ENCODE measurements around the gene GYG2. TPM values are rescaled to one million over a fixed set of nuclear protein-coding genes. Genes with fewer than 3 reads are reported as not detected.
A peak's percentile ranks its signal among the peaks of the same experiment; 100 is the strongest.

Gene GYG2
- total RNA-seq, 2 donors from 2014 or later: 52.6 to 108 TPM

DNA sequence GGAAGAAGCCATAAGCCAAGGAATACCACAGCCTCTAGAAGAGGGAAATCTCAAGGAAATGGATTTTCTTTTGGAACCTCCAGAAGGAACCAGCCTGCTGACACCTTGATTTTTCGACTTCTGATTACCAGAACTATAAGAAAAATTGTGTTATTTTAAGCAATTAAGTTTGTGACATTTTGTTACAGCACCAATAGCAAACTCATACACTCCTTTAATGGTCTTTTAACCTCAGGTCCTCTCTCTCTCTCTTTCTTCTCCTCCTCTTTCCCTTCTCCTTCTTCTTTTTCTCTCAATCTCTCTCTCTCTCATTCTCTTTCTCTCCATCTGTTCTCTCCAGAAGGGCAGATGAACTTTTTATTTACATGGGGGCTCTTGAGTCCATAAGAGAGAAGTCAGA is 74.1 kb downstream of the GYG2 start:
- peaks cover 21% of the 10 kb centered on the region for H3K36me3 ChIP-seq (ENCODE audit: control insufficient read depth, insufficient read depth, low read length)
- WGBS, 2 experiments (ENCODE audit: insufficient coverage in 1 of 2, insufficient read length in 1 of 2): 100% methylated on average over 1 of the region's 1 CpG; no CpG with 5 or more reads in 1 of the 2 experiments
- no peaks in the 10 kb centered on the region for H3K27me3 ChIP-seq (ENCODE audit: control insufficient read depth, insufficient read depth, low read length, poor library complexity, severe bottlenecking)
- H3K27ac ChIP-seq (ENCODE audit: low read depth, low read length): no peak overlapping the region
- no peak for DNase-seq
- Mint-ChIP-seq H3K27me3 (ENCODE audit: insufficient read depth) (no peaks in the 10 kb centered on the region), H3K27ac (no peak overlapping the region), H3K36me3 (ENCODE audit: low read depth) (peaks cover 74% of the 10 kb centered on the region), H3K4me1 (peaks cover 12% of the 10 kb centered on the region), H3K4me3 (no peak overlapping the region), H3K9me3 (peaks cover 42% of the 10 kb centered on the region)
- H3K9ac ChIP-seq (ENCODE audit: extremely low read depth, low read length, poor library complexity, severe bottlenecking): no peak overlapping the region
- H3K9me3 ChIP-seq (ENCODE audit: control insufficient read depth, low read length): peaks cover 40% of the 10 kb centered on the region
- TF ChIP-seq, protein P1, sequence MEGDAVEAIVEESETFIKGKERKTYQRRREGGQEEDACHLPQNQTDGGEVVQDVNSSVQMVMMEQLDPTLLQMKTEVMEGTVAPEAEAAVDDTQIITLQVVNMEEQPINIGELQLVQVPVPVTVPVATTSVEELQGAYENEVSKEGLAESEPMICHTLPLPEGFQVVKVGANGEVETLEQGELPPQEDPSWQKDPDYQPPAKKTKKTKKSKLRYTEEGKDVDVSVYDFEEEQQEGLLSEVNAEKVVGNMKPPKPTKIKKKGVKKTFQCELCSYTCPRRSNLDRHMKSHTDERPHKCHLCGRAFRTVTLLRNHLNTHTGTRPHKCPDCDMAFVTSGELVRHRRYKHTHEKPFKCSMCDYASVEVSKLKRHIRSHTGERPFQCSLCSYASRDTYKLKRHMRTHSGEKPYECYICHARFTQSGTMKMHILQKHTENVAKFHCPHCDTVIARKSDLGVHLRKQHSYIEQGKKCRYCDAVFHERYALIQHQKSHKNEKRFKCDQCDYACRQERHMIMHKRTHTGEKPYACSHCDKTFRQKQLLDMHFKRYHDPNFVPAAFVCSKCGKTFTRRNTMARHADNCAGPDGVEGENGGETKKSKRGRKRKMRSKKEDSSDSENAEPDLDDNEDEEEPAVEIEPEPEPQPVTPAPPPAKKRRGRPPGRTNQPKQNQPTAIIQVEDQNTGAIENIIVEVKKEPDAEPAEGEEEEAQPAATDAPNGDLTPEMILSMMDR (conservative IDR thresholded peaks at IDR 0.05): no peak
- no peaks in the 10 kb centered on the region for H3K4me1 ChIP-seq (ENCODE audit: control insufficient read depth, insufficient read depth, low read length)
- peak overlapping the region; percentile 49 for H3K4me3 ChIP-seq (ENCODE audit: low read length)

DNA sequence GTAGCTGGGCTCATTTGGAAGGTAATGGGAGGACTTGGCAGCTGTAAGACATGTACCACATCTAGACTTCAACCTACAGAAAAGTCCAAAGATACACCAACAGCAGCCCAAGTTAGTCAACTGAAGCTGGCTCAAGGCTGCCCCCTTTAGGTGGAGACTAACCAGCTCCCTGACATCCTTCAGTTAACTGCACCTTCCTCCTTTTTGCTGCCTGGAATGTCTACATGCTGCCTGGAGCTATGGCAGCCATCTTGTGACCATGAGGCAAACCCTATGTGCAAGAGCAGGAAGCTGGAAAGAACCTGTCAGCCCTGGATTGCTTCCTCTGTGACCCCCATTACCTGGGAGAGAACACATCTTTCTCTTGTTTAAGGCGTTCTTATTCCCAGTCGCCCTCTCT is 74.6 kb downstream of the GYG2 start:
- H3K9ac ChIP-seq (ENCODE audit: extremely low read depth, low read length, poor library complexity, severe bottlenecking): no peak overlapping the region
- TF ChIP-seq, protein P1 (conservative IDR thresholded peaks at IDR 0.05): peak; percentile 51
- Mint-ChIP-seq H3K27ac (no peak overlapping the region), H3K27me3 (ENCODE audit: insufficient read depth) (no peaks in the 10 kb centered on the region), H3K9me3 (peaks cover 42% of the 10 kb centered on the region), H3K4me3 (no peak overlapping the region), H3K4me1 (peaks cover 10% of the 10 kb centered on the region), H3K36me3 (ENCODE audit: low read depth) (peaks cover 80% of the 10 kb centered on the region)
- H3K36me3 ChIP-seq (ENCODE audit: control insufficient read depth, insufficient read depth, low read length): peaks cover 21% of the 10 kb centered on the region
- H3K27ac ChIP-seq (ENCODE audit: low read depth, low read length): no peak overlapping the region
- peaks cover 40% of the 10 kb centered on the region for H3K9me3 ChIP-seq (ENCODE audit: control insufficient read depth, low read length)
- peak overlapping the region; percentile 49 for H3K4me3 ChIP-seq (ENCODE audit: low read length)
- H3K4me1 ChIP-seq (ENCODE audit: control insufficient read depth, insufficient read depth, low read length): no peaks in the 10 kb centered on the region
- no peaks in the 10 kb centered on the region for H3K27me3 ChIP-seq (ENCODE audit: control insufficient read depth, insufficient read depth, low read length, poor library complexity, severe bottlenecking)
- WGBS, 2 experiments (ENCODE audit: insufficient coverage in 1 of 2, insufficient read length in 1 of 2): 96% methylated on average over 2 of the region's 2 CpGs; no CpG with 5 or more reads in 1 of the 2 experiments
- DNase-seq: no peak

DNA sequence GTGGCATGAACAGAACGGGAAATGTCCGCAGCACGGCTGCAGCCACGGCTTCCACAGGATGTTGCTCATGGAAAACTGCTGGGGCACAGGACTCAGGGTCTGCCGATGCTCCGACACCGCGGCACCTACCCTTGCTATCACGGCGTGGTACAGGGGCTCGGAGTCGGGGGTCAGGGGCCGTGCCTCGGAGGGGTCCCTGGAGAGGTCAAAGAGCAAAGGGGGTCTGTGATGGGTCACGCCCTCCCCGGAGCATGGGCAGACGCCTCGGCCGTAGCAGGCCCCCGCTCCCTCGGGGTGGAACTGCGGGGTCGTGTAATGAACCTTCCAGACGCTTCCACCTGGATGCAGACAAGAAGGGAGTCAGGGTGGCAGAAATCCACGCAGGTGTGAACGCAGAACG is 78.6 kb downstream of the GYG2 start:
- 92 to 98% methylated on average over 13 to 27 of the region's 27 CpGs for WGBS, 2 experiments (ENCODE audit: insufficient coverage in 1 of 2, insufficient read length in 1 of 2)
- H3K9me3 ChIP-seq (ENCODE audit: control insufficient read depth, low read length): peaks cover 26% of the 10 kb centered on the region
- DNase-seq: no peak
- H3K27me3 ChIP-seq (ENCODE audit: control insufficient read depth, insufficient read depth, low read length, poor library complexity, severe bottlenecking): no peaks in the 10 kb centered on the region
- Mint-ChIP-seq H3K27ac (no peak overlapping the region), H3K36me3 (ENCODE audit: low read depth) (peaks cover 82% of the 10 kb centered on the region), H3K4me3 (no peak overlapping the region), H3K27me3 (ENCODE audit: insufficient read depth) (no peaks in the 10 kb centered on the region), H3K4me1 (peaks cover 3% of the 10 kb centered on the region), H3K9me3 (peaks cover 48% of the 10 kb centered on the region)
- TF ChIP-seq, protein P1 (conservative IDR thresholded peaks at IDR 0.05): no peak
- H3K27ac ChIP-seq (ENCODE audit: low read depth, low read length): no peak overlapping the region
- H3K36me3 ChIP-seq (ENCODE audit: control insufficient read depth, insufficient read depth, low read length): peaks cover 20% of the 10 kb centered on the region
- H3K9ac ChIP-seq (ENCODE audit: extremely low read depth, low read length, poor library complexity, severe bottlenecking): no peak overlapping the region
- H3K4me3 ChIP-seq (ENCODE audit: low read length): no peak overlapping the region
- H3K4me1 ChIP-seq (ENCODE audit: control insufficient read depth, insufficient read depth, low read length): no peaks in the 10 kb centered on the region
